HepG2 (cell line): ENCODE measurements around the gene PRSS21. TPM values are rescaled to one million over a fixed set of nuclear protein-coding genes. Genes with fewer than 3 reads are reported as not detected.

Source experiments
- ATAC-seq: fragments of 200-7000 bp; cut with Tn5 transposase; 3 replicates; pipeline ENCODE4 v1.9.1; 2020; ENCODE audit warnings: mild to moderate bottlenecking, moderate library complexity
- BruUV-seq: library from RNA; stranded (reverse); fragments of 400-500 nt; replicated peaks from 2 replicates; lab custom pipeline; 2021; lab: Mats Ljungman, UMichigan
- CTCF ChIA-PET: fragments of 300-600 bp; formaldehyde crosslinking; extraction: SDS; loops from one replicate; lab custom pipeline; 2021; ENCODE audit warnings: low total read pairs, inconsistent platforms, low intra/inter-chr PET ratio; lab: Yijun Ruan, JAX
- POLR2A ChIA-PET: fragments of 350-600 bp; sonication (Branson Sonifier 250); formaldehyde crosslinking; loops from one replicate; lab custom pipeline; 2020; ENCODE audit warnings: antibody characterized with exemption, inconsistent platforms; lab: Yijun Ruan, JAX
- DNase-seq: peaks from one replicate; pipeline ENCODE4 v3.0.0-alpha.2; 2015; ENCODE audit warnings: low spot score
- FAIRE-seq: peaks from 3 replicates; lab custom pipeline; 2011; peaks lifted over from hg19 to GRCh38; lab: Jason Lieb, UNC
- H2AFZ ChIP-seq: one replicate; pipeline ENCODE4 v1.6.1; 2011; ENCODE audit warnings: low read length, inconsistent platforms
- H3K27ac ChIP-seq: fragments of 300-600 bp; 3 replicates; pipeline ENCODE4 v1.8.0; 2011; ENCODE audit warnings: mixed run types, mild to moderate bottlenecking, mixed read lengths, low read length, inconsistent platforms; ENCODE audit not compliant: insufficient read depth; ENCODE audit errors: extremely low read length
- H3K27me3 ChIP-seq, 2 experiments: fragments of 200-600 bp in 1 of 2; 2 replicates in 1 of 2; 3 replicates in 1 of 2; pipeline versions ENCODE4 v1.6.0 to v1.8.0; 2011; ENCODE audit warnings: low read length in 2 of 2, mild to moderate bottlenecking in 2 of 2, moderate library complexity in 2 of 2, inconsistent platforms in 1 of 2; ENCODE audit not compliant: insufficient read depth in 2 of 2, control insufficient read depth in 1 of 2
- H3K36me3 ChIP-seq, 2 experiments: fragments of 200-600 bp in 1 of 2; replicated peaks in 1 of 2; 2 replicates in 1 of 2; 3 replicates in 1 of 2; pipeline versions ENCODE4 v1.5.1 to v1.8.0; 2011; ENCODE audit warnings: low read length in 2 of 2, inconsistent platforms in 1 of 2; ENCODE audit not compliant: insufficient read depth in 2 of 2, control insufficient read depth in 1 of 2
- H3K4me1 ChIP-seq: 2 replicates; pipeline ENCODE4 v1.5.1; 2012; ENCODE audit warnings: low read length, inconsistent platforms; ENCODE audit not compliant: insufficient read depth
- H3K4me2 ChIP-seq: 2 replicates; pipeline ENCODE4 v1.6.0; 2011; ENCODE audit warnings: low read depth, low read length, inconsistent platforms
- H3K4me3 ChIP-seq, 3 experiments: fragments of 200-600 bp in 1 of 3; sonication (generic), shearing (Covaris generic) in 1 of 3; replicated peaks in 1 of 3; 2 replicates each; pipeline ENCODE4 v1.5.1; 2011 to 2016; ENCODE audit warnings: low read length in 3 of 3, inconsistent platforms in 2 of 3, low read depth in 2 of 3, mild to moderate bottlenecking in 2 of 3, control low read depth in 1 of 3, mixed read lengths in 1 of 3; ENCODE audit not compliant: insufficient read depth in 1 of 3
- H3K79me2 ChIP-seq: one replicate; pipeline ENCODE4 v1.6.1; 2011; ENCODE audit warnings: low read length, inconsistent platforms; ENCODE audit not compliant: insufficient read depth
- H3K9ac ChIP-seq: 2 replicates; pipeline ENCODE4 v1.6.0; 2011; ENCODE audit warnings: mild to moderate bottlenecking, low read depth, low read length, inconsistent platforms; ENCODE audit not compliant: insufficient read depth
- H3K9me3 ChIP-seq: 2 replicates; pipeline ENCODE4 v1.5.1; 2012; ENCODE audit warnings: mild to moderate bottlenecking, low read length
- H4K20me1 ChIP-seq: 2 replicates; pipeline ENCODE4 v1.6.0; 2011; ENCODE audit warnings: inconsistent platforms, mild to moderate bottlenecking, low read length, moderate library complexity; ENCODE audit not compliant: insufficient read depth
- ATRX ChIP-seq: sonication (generic); formaldehyde crosslinking; IDR thresholded peaks from 2 replicates; pipeline ENCODE4 v1.4.0; 2020; ENCODE audit warnings: missing genetic modification reagents, borderline replicate concordance
- HOXA7 ChIP-seq: sonication (generic); formaldehyde crosslinking; IDR thresholded peaks from 2 replicates; pipeline ENCODE4 v1.8.1; 2022; ENCODE audit warnings: mild to moderate bottlenecking, missing genetic modification reagents, moderate library complexity
- MYC ChIP-seq: sonication (generic); formaldehyde crosslinking; IDR thresholded peaks from 2 replicates; pipeline ENCODE4 v1.9.0; 2021; ENCODE audit warnings: missing genetic modification reagents, borderline replicate concordance
- POLR2AphosphoS5 ChIP-seq: IDR thresholded peaks from 2 replicates; pipeline ENCODE4 v1.6.1; 2012; ENCODE audit warnings: low read depth, low read length
- SNAPC2 ChIP-seq: sonication (generic); formaldehyde crosslinking; IDR thresholded peaks from 2 replicates; pipeline ENCODE4 v1.8.1; 2022; ENCODE audit warnings: mild to moderate bottlenecking, missing genetic modification reagents
- STAG1 ChIP-seq: sonication (generic); formaldehyde crosslinking; IDR thresholded peaks from 2 replicates; pipeline ENCODE4 v1.4.0; 2020; ENCODE audit warnings: missing genetic modification reagents
- ZMYM2 ChIP-seq: sonication (generic); formaldehyde crosslinking; IDR thresholded peaks from 2 replicates; pipeline ENCODE4 v1.8.0; 2022; ENCODE audit warnings: mild to moderate bottlenecking, missing genetic modification reagents
- ZNF777 ChIP-seq: sonication (generic); formaldehyde crosslinking; IDR thresholded peaks from 2 replicates; pipeline ENCODE4 v1.4.0; 2020; ENCODE audit warnings: missing genetic modification reagents
- ZSCAN22 ChIP-seq: sonication (generic); formaldehyde crosslinking; IDR thresholded peaks from 2 replicates; pipeline ENCODE4 v1.4.0; 2020; ENCODE audit warnings: mild to moderate bottlenecking, missing genetic modification reagents
- WGBS: methylation state at CpG from one replicate; pipeline ENCODE4 v1.1.6; 2017; ENCODE audit warnings: low lambda C conversion rate; 5-methylcytosine and 5-hydroxymethylcytosine counted together
- in situ Hi-C: cut with HindIII; loops from 2 replicates; pipeline ENCODE4 v1.10.0; 2017; ENCODE audit warnings: low pct_unique_long_range_greater_than_20kb; ENCODE audit not compliant: extremely low pct_ligation_motif_present
- intact Hi-C: fragments of 100-400 bp; cut with micrococcal nuclease; formaldehyde crosslinking; loops from one replicate; pipeline ENCODE4 v1.10.0; 2022; ENCODE audit not compliant: unreplicated experiment
- polyA plus RNA-seq, 8 experiments: library from polyadenylated mRNA; depleted of rRNA in 3 of 8; stranded (reverse) in 7 of 8; unstranded in 1 of 8; fragments of >200 nt; fragmentation: Illumina TruSeq in 4 of 8; extraction: Trizol in 4 of 8; gene quantifications; 2 replicates each; pipeline versions ENCODE4 v1.2.1 to v1.2.3, GENCODE V29; 2011 to 2016; ENCODE audit warnings: low read depth in 4 of 8, missing spikeins in 1 of 8, mixed read lengths in 1 of 8; ENCODE audit not compliant: insufficient read depth in 1 of 8
- total RNA-seq, 5 experiments: library from RNA; depleted of rRNA; stranded (reverse); fragments of >200 nt; fragmentation: Illumina TruSeq; extraction: Trizol; gene quantifications; 2 replicates each; pipeline ENCODE4 v1.2.3, GENCODE V29; 2016; ENCODE audit warnings: low read depth in 1 of 5
- TF ChIP-seq, protein P1 (sequence below): sonication (generic); formaldehyde crosslinking; IDR thresholded peaks from 2 replicates; pipeline ENCODE4 v1.8.1; 2023; ENCODE audit warnings: missing genetic modification reagents, mild to moderate bottlenecking, borderline replicate concordance
- TF ChIP-seq, protein P2 (sequence below): sonication (generic); formaldehyde crosslinking; IDR thresholded peaks from 2 replicates; pipeline ENCODE4 v1.5.0; 2020; ENCODE audit warnings: mild to moderate bottlenecking, missing genetic modification reagents, moderate library complexity
- TF ChIP-seq, protein P3 (sequence below): sonication (generic); formaldehyde crosslinking; IDR thresholded peaks from 2 replicates; pipeline ENCODE4 v1.4.0; 2020; ENCODE audit warnings: missing genetic modification reagents

PRSS21 gene
- total and polyA plus RNA-seq, 2 of the 13 experiments (the other 11 are each of a cell fraction or from before 2014, with no cell fraction given): not detected

DNA sequence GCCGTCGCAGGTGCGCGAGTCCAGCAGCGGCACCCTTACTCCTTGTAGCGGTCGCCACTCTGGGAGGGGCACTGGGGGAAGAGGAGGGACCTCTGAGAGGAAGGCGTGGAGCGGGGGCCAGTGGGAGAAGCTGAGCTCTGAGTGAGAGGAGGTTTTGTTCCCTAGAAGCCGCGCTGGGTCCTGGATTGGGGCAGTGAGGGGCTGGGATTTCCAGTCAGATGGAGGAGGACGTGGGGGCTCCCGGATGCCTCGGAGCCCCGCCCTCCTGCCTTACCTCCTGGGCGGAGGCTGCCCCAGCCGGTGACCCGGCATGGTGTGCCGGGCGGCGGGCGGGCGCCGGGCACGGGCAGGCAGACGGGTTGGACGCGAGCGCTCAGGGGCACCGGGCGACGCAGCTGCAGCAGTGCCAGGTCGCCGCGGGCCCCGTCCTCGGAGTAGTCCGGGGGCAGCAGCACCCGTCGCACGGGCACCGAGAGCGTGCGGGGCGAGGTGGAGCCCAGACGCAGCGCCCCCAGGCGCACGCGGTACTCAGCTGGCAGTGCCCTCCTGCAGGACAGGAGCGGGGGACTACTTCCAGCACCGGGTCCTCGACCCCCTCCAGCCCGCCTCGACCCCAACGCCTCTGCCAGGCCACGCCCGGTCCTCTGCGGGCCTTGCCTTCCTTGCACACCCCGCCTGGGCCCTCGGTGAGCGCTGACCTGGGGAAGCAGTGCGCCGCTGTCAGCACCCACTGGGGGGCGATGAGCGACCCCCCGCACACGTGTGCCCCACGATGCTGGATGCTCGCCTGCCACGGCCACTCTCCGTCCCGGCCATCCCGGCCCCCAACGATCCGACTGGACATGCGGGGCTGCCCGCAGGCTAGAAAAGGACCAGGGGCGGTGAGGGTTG, 31.7 kb upstream of the PRSS21 start:
- H2AFZ ChIP-seq: no peak overlapping the region

More for the DNA sequence above, 31.7 kb upstream of the PRSS21 start:
- no peak overlapping the region for H3K9ac ChIP-seq
- ChIA-PET POLR2A (no interaction called here), CTCF (no interaction called here)
- no peaks in the 10 kb centered on the region for H3K79me2 ChIP-seq
- H3K4me2 ChIP-seq: peak overlapping the region; percentile 42
- peaks cover 4 to 65% of the 10 kb centered on the region in 2 experiments; a peak in 4 of 5 replicates for H3K27me3 ChIP-seq
- FAIRE-seq (no peak), DNase-seq (no peak), ATAC-seq (peak; percentile 9)
- peaks cover 18% of the 10 kb centered on the region for H3K4me1 ChIP-seq
- H3K4me3 ChIP-seq: peak overlapping the region in 1 of 3 experiments; percentile 19; a peak in 1 of 6 replicates
- intact Hi-C loops (no loop called here), in situ Hi-C loops (loop anchor here (5.0 kb wide), 1 partner anchor 42 kb away; no protein-coding TSS in a partner anchor)
- no peaks in the 10 kb centered on the region for H4K20me1 ChIP-seq
- no TSS peak for BruUV-seq
- no peaks in the 10 kb centered on the region for H3K9me3 ChIP-seq
- WGBS: 38% methylated on average over 20 of the region's 79 CpGs
- TF ChIP-seq ZNF777 (CRISPR knock-in tag) (peak; percentile 11; the same call in 1 of the 2 replicates), POLR2AphosphoS5 (no peak), SNAPC2 (no peak), HOXA7 (CRISPR knock-in tag) (no peak), ZSCAN22 (CRISPR knock-in tag) (peak; percentile 84), MYC (CRISPR knock-in tag) (0 out of 2 replicates have a peak, but pooled peaks have one; percentile 31), ZMYM2 (CRISPR knock-in tag) (no peak), ATRX (no peak), STAG1 (CRISPR knock-in tag) (peak; percentile 11; the same call in 1 of the 2 replicates)
- TF ChIP-seq, protein P1, sequence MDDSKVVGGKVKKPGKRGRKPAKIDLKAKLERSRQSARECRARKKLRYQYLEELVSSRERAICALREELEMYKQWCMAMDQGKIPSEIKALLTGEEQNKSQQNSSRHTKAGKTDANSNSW (CRISPR knock-in tag): no peak
- TF ChIP-seq, protein P2, sequence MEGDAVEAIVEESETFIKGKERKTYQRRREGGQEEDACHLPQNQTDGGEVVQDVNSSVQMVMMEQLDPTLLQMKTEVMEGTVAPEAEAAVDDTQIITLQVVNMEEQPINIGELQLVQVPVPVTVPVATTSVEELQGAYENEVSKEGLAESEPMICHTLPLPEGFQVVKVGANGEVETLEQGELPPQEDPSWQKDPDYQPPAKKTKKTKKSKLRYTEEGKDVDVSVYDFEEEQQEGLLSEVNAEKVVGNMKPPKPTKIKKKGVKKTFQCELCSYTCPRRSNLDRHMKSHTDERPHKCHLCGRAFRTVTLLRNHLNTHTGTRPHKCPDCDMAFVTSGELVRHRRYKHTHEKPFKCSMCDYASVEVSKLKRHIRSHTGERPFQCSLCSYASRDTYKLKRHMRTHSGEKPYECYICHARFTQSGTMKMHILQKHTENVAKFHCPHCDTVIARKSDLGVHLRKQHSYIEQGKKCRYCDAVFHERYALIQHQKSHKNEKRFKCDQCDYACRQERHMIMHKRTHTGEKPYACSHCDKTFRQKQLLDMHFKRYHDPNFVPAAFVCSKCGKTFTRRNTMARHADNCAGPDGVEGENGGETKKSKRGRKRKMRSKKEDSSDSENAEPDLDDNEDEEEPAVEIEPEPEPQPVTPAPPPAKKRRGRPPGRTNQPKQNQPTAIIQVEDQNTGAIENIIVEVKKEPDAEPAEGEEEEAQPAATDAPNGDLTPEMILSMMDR: peak; percentile 53
- TF ChIP-seq, protein P3, sequence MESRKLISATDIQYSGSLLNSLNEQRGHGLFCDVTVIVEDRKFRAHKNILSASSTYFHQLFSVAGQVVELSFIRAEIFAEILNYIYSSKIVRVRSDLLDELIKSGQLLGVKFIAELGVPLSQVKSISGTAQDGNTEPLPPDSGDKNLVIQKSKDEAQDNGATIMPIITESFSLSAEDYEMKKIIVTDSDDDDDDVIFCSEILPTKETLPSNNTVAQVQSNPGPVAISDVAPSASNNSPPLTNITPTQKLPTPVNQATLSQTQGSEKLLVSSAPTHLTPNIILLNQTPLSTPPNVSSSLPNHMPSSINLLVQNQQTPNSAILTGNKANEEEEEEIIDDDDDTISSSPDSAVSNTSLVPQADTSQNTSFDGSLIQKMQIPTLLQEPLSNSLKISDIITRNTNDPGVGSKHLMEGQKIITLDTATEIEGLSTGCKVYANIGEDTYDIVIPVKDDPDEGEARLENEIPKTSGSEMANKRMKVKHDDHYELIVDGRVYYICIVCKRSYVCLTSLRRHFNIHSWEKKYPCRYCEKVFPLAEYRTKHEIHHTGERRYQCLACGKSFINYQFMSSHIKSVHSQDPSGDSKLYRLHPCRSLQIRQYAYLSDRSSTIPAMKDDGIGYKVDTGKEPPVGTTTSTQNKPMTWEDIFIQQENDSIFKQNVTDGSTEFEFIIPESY (CRISPR knock-in tag): peak; percentile 98
- no peaks in the 10 kb centered on the region for H3K36me3 ChIP-seq
- H3K27ac ChIP-seq: no peak overlapping the region
